ENCODE measurements around the gene POU2F1. TPM values are rescaled to one million over a fixed set of nuclear protein-coding genes. Genes with fewer than 3 reads are reported as not detected.
A peak's percentile ranks its signal among the peaks of the same experiment; 100 is the strongest.

POU2F1 gene
- total RNA-seq, 2 experiments from 2014 or later, result 18.7 to 52.3 TPM

DNA sequence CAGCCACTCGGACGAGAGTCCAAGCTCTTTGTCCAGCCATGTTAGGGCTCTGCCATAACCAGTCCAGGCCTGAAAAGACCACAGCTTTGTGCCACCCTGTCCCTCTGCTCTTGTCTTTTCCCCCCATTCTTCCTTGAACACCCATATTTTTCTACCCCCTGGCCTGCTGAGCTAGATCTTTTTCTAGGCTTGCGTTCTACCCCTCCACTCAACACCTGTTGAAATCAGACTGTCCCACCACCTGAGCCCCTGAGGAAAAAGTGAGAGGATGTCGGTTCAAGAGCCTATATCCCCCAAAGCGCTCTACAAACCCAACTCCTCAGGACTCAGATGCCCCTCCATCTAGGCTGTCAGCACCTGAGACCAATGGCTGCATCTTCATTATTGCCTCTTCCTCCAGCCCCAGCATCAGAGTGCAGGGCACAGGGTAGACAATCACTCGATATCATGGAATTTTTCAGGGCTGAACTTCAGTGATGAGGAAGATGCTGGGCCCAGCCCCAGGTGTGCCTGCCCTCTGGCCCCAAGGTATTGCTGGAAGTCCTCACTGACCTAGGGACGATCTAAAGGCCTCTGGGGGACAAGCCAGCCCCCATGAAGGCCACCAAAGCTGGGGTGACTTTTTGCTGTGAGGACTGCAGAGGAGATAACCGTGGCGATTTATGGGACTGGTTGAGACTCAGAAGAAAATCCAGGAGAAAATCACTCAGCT lies 222.3 kb downstream of the POU2F1 start:
- H2AFZ ChIP-seq (ENCODE audit: low read length), result no peak overlapping the region
- POLR2A ChIA-PET, result no interaction called here

DNA sequence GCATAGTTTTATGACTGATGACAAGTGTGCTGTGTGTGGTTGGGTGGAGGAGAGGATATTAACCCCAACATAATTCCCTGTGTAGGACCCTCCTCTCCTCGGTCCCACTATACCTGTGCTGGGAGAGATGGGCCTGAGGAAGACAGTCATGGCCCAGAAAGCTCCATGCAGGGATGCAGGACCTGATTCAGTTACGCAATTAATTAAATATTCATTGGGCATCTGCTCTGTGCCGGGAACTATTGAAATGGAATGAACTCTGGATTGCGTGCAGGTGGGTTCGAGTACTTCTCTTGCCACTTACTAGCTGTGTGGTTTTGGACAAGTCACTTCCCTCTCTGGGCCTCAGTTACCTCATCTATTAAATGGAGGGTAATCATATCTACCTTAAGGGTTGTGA lies 223.1 kb downstream of the POU2F1 start:
- DNase-seq (ENCODE audit: low spot score), result no peak
- peaks cover 34% of the 10 kb centered on the region for H3K4me1 ChIP-seq (ENCODE audit: insufficient read depth, low read length, poor library complexity, severe bottlenecking)
- no peaks in the 10 kb centered on the region for H3K9me3 ChIP-seq (ENCODE audit: low read length)
- H2AFZ ChIP-seq (ENCODE audit: low read length), result no peak overlapping the region
- H3K36me3 ChIP-seq (ENCODE audit: insufficient read depth, low read length), result no peaks in the 10 kb centered on the region
- no peaks in the 10 kb centered on the region for H3K9me2 ChIP-seq (ENCODE audit: insufficient read depth, low read length)
- H3K4me2 ChIP-seq (ENCODE audit: low read length), result no peak overlapping the region
- intact Hi-C loops (cut with micrococcal nuclease; ENCODE audit: unreplicated experiment), result no loop called here
- no peaks in the 10 kb centered on the region for H4K20me1 ChIP-seq (ENCODE audit: insufficient read depth, low read length)
- ChIA-PET CTCF (ENCODE audit: unreplicated experiment) (interaction anchor here (0.6 kb wide), 1 partner anchor 91 kb away, joined by 3 read pairs; no protein-coding TSS in a partner anchor), POLR2A (interaction anchor here (0.6 to 1.2 kb wide), 3 partner anchors 91 to 179 kb away, joined by 3 to 4 read pairs (median 4); no protein-coding TSS in a partner anchor)
- no peak for TF ChIP-seq CTCF (conservative IDR thresholded peaks at IDR 0.05; ENCODE audit: low read length)
- no peak for TF ChIP-seq EZH2phosphoT487 (IDR thresholded peaks at IDR 0.05; ENCODE audit: borderline replicate concordance, low read depth, low read length)
- H3K4me3 ChIP-seq (ENCODE audit: low read depth, low read length, poor library complexity, severe bottlenecking), result no peak overlapping the region
- BruUV-seq (replicated peaks), result no TSS peak
- no peak overlapping the region for H3K27ac ChIP-seq (ENCODE audit: low read depth, low read length, poor library complexity, severe bottlenecking)
- H3K79me2 ChIP-seq (ENCODE audit: insufficient read depth, low read depth, low read length), result no peaks in the 10 kb centered on the region

More for the DNA sequence above, 222.3 kb downstream of the POU2F1 start:
- BruUV-seq (replicated peaks), result no TSS peak
- DNase-seq (ENCODE audit: low spot score), result no peak
- CTCF ChIA-PET (ENCODE audit: unreplicated experiment), result interaction anchor here (1.1 kb wide), 1 partner anchor 175 kb away, joined by 4 read pairs; no protein-coding TSS in a partner anchor
- H3K9me3 ChIP-seq (ENCODE audit: low read length), result no peaks in the 10 kb centered on the region
- intact Hi-C loops (cut with micrococcal nuclease; ENCODE audit: unreplicated experiment), result loop anchor here (1.0 kb wide), 6 partner anchors 42 to 377 kb away; no protein-coding TSS in a partner anchor
- H3K4me1 ChIP-seq (ENCODE audit: insufficient read depth, low read length, poor library complexity, severe bottlenecking), result peaks cover 34% of the 10 kb centered on the region
- H3K4me3 ChIP-seq (ENCODE audit: low read depth, low read length, poor library complexity, severe bottlenecking), result no peak overlapping the region
- H4K20me1 ChIP-seq (ENCODE audit: insufficient read depth, low read length), result no peaks in the 10 kb centered on the region
- H3K79me2 ChIP-seq (ENCODE audit: insufficient read depth, low read depth, low read length), result no peaks in the 10 kb centered on the region
- no peaks in the 10 kb centered on the region for H3K36me3 ChIP-seq (ENCODE audit: insufficient read depth, low read length)
- no peak overlapping the region for H3K27ac ChIP-seq (ENCODE audit: low read depth, low read length, poor library complexity, severe bottlenecking)
- H3K4me2 ChIP-seq (ENCODE audit: low read length), result no peak overlapping the region
- H3K9me2 ChIP-seq (ENCODE audit: insufficient read depth, low read length), result no peaks in the 10 kb centered on the region
- no peak for TF ChIP-seq EZH2phosphoT487 (IDR thresholded peaks at IDR 0.05; ENCODE audit: borderline replicate concordance, low read depth, low read length)
- no peak for TF ChIP-seq CTCF (conservative IDR thresholded peaks at IDR 0.05; ENCODE audit: low read length)

GRCh38 chr1:167446966-167447365 lies 226.3 kb downstream of the POU2F1 start:
- peak overlapping the region; percentile 41 for H3K27ac ChIP-seq (ENCODE audit: low read depth, low read length, poor library complexity, severe bottlenecking)
- H2AFZ ChIP-seq (ENCODE audit: low read length), result peak overlapping the region; percentile 99; the same call in 1 of the 2 replicates
- no TSS peak for BruUV-seq (replicated peaks)
- no peaks in the 10 kb centered on the region for H4K20me1 ChIP-seq (ENCODE audit: insufficient read depth, low read length)
- TF ChIP-seq EZH2phosphoT487 (IDR thresholded peaks at IDR 0.05; ENCODE audit: borderline replicate concordance, low read depth, low read length) (no peak), CTCF (conservative IDR thresholded peaks at IDR 0.05; ENCODE audit: low read length) (no peak)
- ChIA-PET POLR2A (interaction anchor here (0.6 to 2.4 kb wide), 22 partner anchors 8 to 717 kb away, joined by 3 to 15 read pairs (median 4); partner anchors contain the start of genes CREG1 and POU2F1), CTCF (ENCODE audit: unreplicated experiment) (interaction anchor here (0.8 to 1.9 kb wide), 5 partner anchors 9 to 93 kb away, joined by 3 to 5 read pairs (median 4); no protein-coding TSS in a partner anchor)
- intact Hi-C loops (cut with micrococcal nuclease; ENCODE audit: unreplicated experiment), result no loop called here
- no peaks in the 10 kb centered on the region for H3K9me2 ChIP-seq (ENCODE audit: insufficient read depth, low read length)
- no peaks in the 10 kb centered on the region for H3K9me3 ChIP-seq (ENCODE audit: low read length)
- peak overlapping the region; percentile 81 for H3K4me2 ChIP-seq (ENCODE audit: low read length)
- no peak overlapping the region for H3K4me3 ChIP-seq (ENCODE audit: low read depth, low read length, poor library complexity, severe bottlenecking)
- no peaks in the 10 kb centered on the region for H3K79me2 ChIP-seq (ENCODE audit: insufficient read depth, low read depth, low read length)
- no peaks in the 10 kb centered on the region for H3K36me3 ChIP-seq (ENCODE audit: insufficient read depth, low read length)
- no peak for DNase-seq (ENCODE audit: low spot score)
- peaks cover 45% of the 10 kb centered on the region for H3K4me1 ChIP-seq (ENCODE audit: insufficient read depth, low read length, poor library complexity, severe bottlenecking)
